ACC112 (cell line): ENCODE measurements around the gene AUTS2.

Experiments
- H2AFZ ChIP-seq: fragments of 200-600 bp; sonication (generic); one replicate; pipeline ENCODE4 v1.6.0; 2017; ENCODE audit warnings: antibody characterized with exemption, low read length; ENCODE audit not compliant: unreplicated experiment
- H3K27ac ChIP-seq: fragments of 200-600 bp; sonication (generic); 2 replicates; pipeline ENCODE4 v1.5.1; 2014; ENCODE audit warnings: low read depth, mild to moderate bottlenecking, antibody characterized with exemption, low read length, moderate library complexity
- H3K27me3 ChIP-seq: fragments of 200-600 bp; sonication (generic); 2 replicates; pipeline ENCODE4 v1.6.1; 2014; ENCODE audit warnings: mild to moderate bottlenecking, antibody characterized with exemption, low read length, moderate library complexity, mixed read lengths; ENCODE audit not compliant: insufficient read depth
- H3K36me3 ChIP-seq: fragments of 200-600 bp; sonication (generic); 2 replicates; pipeline ENCODE4 v1.6.1; 2016; ENCODE audit warnings: mild to moderate bottlenecking, antibody characterized with exemption, low read length, moderate library complexity, mixed read lengths; ENCODE audit not compliant: insufficient read depth
- H3K4me1 ChIP-seq: fragments of 200-600 bp; sonication (generic); one replicate; pipeline ENCODE4 v1.6.1; 2016; ENCODE audit warnings: low read length, mixed read lengths; ENCODE audit not compliant: insufficient read depth, unreplicated experiment, control insufficient read depth
- H3K4me3 ChIP-seq: fragments of 200-600 bp; sonication (generic); 2 replicates; pipeline ENCODE4 v1.5.1; 2014; ENCODE audit warnings: mild to moderate bottlenecking, low read depth, low read length
- H3K79me2 ChIP-seq: fragments of 200-600 bp; sonication (generic); one replicate; pipeline ENCODE4 v1.6.0; 2016; ENCODE audit warnings: low read length; ENCODE audit not compliant: control insufficient read depth, unreplicated experiment, insufficient read depth

Gene AUTS2

GRCh38 chr7:69746383-69746782 is 148.1 kb downstream of the AUTS2 start:
- Histone ChIP-seq H2AFZ (no peak overlapping the region), H3K4me1 (no peaks in the 10 kb centered on the region), H3K27me3 (no peaks in the 10 kb centered on the region), H3K4me3 (no peak overlapping the region), H3K27ac (no peak overlapping the region), H3K79me2 (no peaks in the 10 kb centered on the region), H3K36me3 (no peaks in the 10 kb centered on the region)

- Histone ChIP-seq H3K79me2 (no peaks in the 10 kb centered on the region), H3K27ac (no peak overlapping the region), H2AFZ (no peak overlapping the region), H3K4me1 (no peaks in the 10 kb centered on the region), H3K4me3 (no peak overlapping the region), H3K27me3 (no peaks in the 10 kb centered on the region), H3K36me3 (no peaks in the 10 kb centered on the region)
These were observed 148.9 kb downstream of the AUTS2 start for GRCh38 chr7:69747144-69747543.

GRCh38 chr7:69748530-69748929 is 150.3 kb downstream of the AUTS2 start:
- Histone ChIP-seq H3K4me3 (no peak overlapping the region), H3K4me1 (no peaks in the 10 kb centered on the region), H2AFZ (no peak overlapping the region), H3K27me3 (no peaks in the 10 kb centered on the region), H3K79me2 (no peaks in the 10 kb centered on the region), H3K27ac (no peak overlapping the region), H3K36me3 (no peaks in the 10 kb centered on the region)

- Histone ChIP-seq H3K36me3 (no peaks in the 10 kb centered on the region), H3K27me3 (no peaks in the 10 kb centered on the region), H3K4me3 (no peak overlapping the region), H3K27ac (no peak overlapping the region), H3K79me2 (no peaks in the 10 kb centered on the region), H3K4me1 (no peaks in the 10 kb centered on the region), H2AFZ (no peak overlapping the region)
These were observed 151.2 kb downstream of the AUTS2 start for GRCh38 chr7:69749372-69749979.

- Histone ChIP-seq H3K4me1 (no peaks in the 10 kb centered on the region), H3K27ac (no peak overlapping the region), H3K36me3 (no peaks in the 10 kb centered on the region), H2AFZ (no peak overlapping the region), H3K4me3 (no peak overlapping the region), H3K27me3 (no peaks in the 10 kb centered on the region), H3K79me2 (no peaks in the 10 kb centered on the region)
These were observed 151.7 kb downstream of the AUTS2 start for GRCh38 chr7:69749994-69750393.

GRCh38 chr7:69751026-69751425 is 152.8 kb downstream of the AUTS2 start:
- Histone ChIP-seq H3K4me1 (no peaks in the 10 kb centered on the region), H3K36me3 (no peaks in the 10 kb centered on the region), H3K79me2 (no peaks in the 10 kb centered on the region), H3K27me3 (no peaks in the 10 kb centered on the region), H2AFZ (no peak overlapping the region), H3K4me3 (no peak overlapping the region), H3K27ac (no peak overlapping the region)

- no peaks in the 10 kb centered on the region for H3K27me3 ChIP-seq
- H3K4me3 ChIP-seq = no peak overlapping the region
- H3K27ac ChIP-seq = no peak overlapping the region
- H3K36me3 ChIP-seq = no peaks in the 10 kb centered on the region
- no peak overlapping the region for H2AFZ ChIP-seq
- H3K79me2 ChIP-seq = no peaks in the 10 kb centered on the region
- no peaks in the 10 kb centered on the region for H3K4me1 ChIP-seq
These were observed 155.7 kb downstream of the AUTS2 start for GRCh38 chr7:69753981-69754380.

- H3K4me3 ChIP-seq = no peak overlapping the region
- H3K79me2 ChIP-seq = no peaks in the 10 kb centered on the region
- no peak overlapping the region for H2AFZ ChIP-seq
- no peak overlapping the region for H3K27ac ChIP-seq
- H3K36me3 ChIP-seq = no peaks in the 10 kb centered on the region
- H3K27me3 ChIP-seq = no peaks in the 10 kb centered on the region
- no peaks in the 10 kb centered on the region for H3K4me1 ChIP-seq
These were observed 156.2 kb downstream of the AUTS2 start for GRCh38 chr7:69754476-69754875.

- no peak overlapping the region for H2AFZ ChIP-seq
- no peaks in the 10 kb centered on the region for H3K27me3 ChIP-seq
- no peaks in the 10 kb centered on the region for H3K36me3 ChIP-seq
- no peaks in the 10 kb centered on the region for H3K79me2 ChIP-seq
- no peak overlapping the region for H3K4me3 ChIP-seq
- no peaks in the 10 kb centered on the region for H3K4me1 ChIP-seq
- H3K27ac ChIP-seq = no peak overlapping the region
These were observed 158.0 kb downstream of the AUTS2 start for GRCh38 chr7:69756235-69756634.

GRCh38 chr7:69757528-69757927 is 159.3 kb downstream of the AUTS2 start:
- H3K27me3 ChIP-seq = no peaks in the 10 kb centered on the region
- H3K79me2 ChIP-seq = no peaks in the 10 kb centered on the region
- no peak overlapping the region for H3K27ac ChIP-seq
- no peak overlapping the region for H3K4me3 ChIP-seq
- no peaks in the 10 kb centered on the region for H3K4me1 ChIP-seq
- H3K36me3 ChIP-seq = no peaks in the 10 kb centered on the region
- no peak overlapping the region for H2AFZ ChIP-seq

GRCh38 chr7:69757981-69758430 is 159.7 kb downstream of the AUTS2 start:
- Histone ChIP-seq H3K27ac (no peak overlapping the region), H3K27me3 (no peaks in the 10 kb centered on the region), H3K36me3 (no peaks in the 10 kb centered on the region), H3K79me2 (no peaks in the 10 kb centered on the region), H3K4me3 (no peak overlapping the region), H3K4me1 (no peaks in the 10 kb centered on the region), H2AFZ (no peak overlapping the region)
